Activated naive CD8-positive, alpha-beta T cell (primary cell): ENCODE data around the gene FAM20C.

Source experiments
- H3K27ac Mint-ChIP-seq: one replicate; pipeline ENCODE4 v1.8.0; 2021; ENCODE audit warnings: mixed read lengths
- H3K27me3 Mint-ChIP-seq: one replicate; pipeline ENCODE4 v1.8.0; 2021; ENCODE audit warnings: mixed read lengths
- H3K36me3 Mint-ChIP-seq: one replicate; pipeline ENCODE4 v1.8.0; 2021; ENCODE audit warnings: mixed read lengths
- H3K4me1 Mint-ChIP-seq: one replicate; pipeline ENCODE4 v1.8.0; 2021; ENCODE audit warnings: low read depth, mixed read lengths
- H3K4me3 Mint-ChIP-seq: one replicate; pipeline ENCODE4 v1.8.0; 2021; ENCODE audit warnings: mild to moderate bottlenecking, mixed read lengths
- H3K9me3 Mint-ChIP-seq: one replicate; pipeline ENCODE4 v1.8.0; 2021; ENCODE audit warnings: low read depth, mixed read lengths

The FAM20C gene

GRCh38 chr7:191105-191980 lies 1.0 kb upstream of the FAM20C start:
- Mint-ChIP-seq H3K27me3 (peaks cover 20% of the 10 kb centered on the region), H3K36me3 (no peaks in the 10 kb centered on the region), H3K27ac (no peak overlapping the region), H3K4me1 (peaks cover 4% of the 10 kb centered on the region), H3K4me3 (peak overlapping the region; percentile 91), H3K9me3 (no peaks in the 10 kb centered on the region)

GRCh38 chr7:192701-193480 lies 520 bp downstream of the FAM20C start:
- Mint-ChIP-seq H3K4me3 (no peak overlapping the region), H3K27me3 (peaks cover 20% of the 10 kb centered on the region), H3K36me3 (no peaks in the 10 kb centered on the region), H3K9me3 (no peaks in the 10 kb centered on the region), H3K4me1 (peaks cover 4% of the 10 kb centered on the region), H3K27ac (no peak overlapping the region)

- H3K27ac Mint-ChIP-seq = no peak overlapping the region
- H3K9me3 Mint-ChIP-seq = no peaks in the 10 kb centered on the region
- H3K4me3 Mint-ChIP-seq = peak overlapping the region; percentile 46
- H3K4me1 Mint-ChIP-seq = peaks cover 4% of the 10 kb centered on the region
- H3K36me3 Mint-ChIP-seq = no peaks in the 10 kb centered on the region
- peaks cover 22% of the 10 kb centered on the region for H3K27me3 Mint-ChIP-seq
These were observed 1.3 kb downstream of the FAM20C start for GRCh38 chr7:193481-194251.

GRCh38 chr7:194252-195009 lies 2.1 kb downstream of the FAM20C start:
- Mint-ChIP-seq H3K36me3 (no peaks in the 10 kb centered on the region), H3K27me3 (peaks cover 21% of the 10 kb centered on the region), H3K4me3 (peak overlapping the region; percentile 46), H3K4me1 (peaks cover 4% of the 10 kb centered on the region), H3K27ac (no peak overlapping the region), H3K9me3 (no peaks in the 10 kb centered on the region)

DNA sequence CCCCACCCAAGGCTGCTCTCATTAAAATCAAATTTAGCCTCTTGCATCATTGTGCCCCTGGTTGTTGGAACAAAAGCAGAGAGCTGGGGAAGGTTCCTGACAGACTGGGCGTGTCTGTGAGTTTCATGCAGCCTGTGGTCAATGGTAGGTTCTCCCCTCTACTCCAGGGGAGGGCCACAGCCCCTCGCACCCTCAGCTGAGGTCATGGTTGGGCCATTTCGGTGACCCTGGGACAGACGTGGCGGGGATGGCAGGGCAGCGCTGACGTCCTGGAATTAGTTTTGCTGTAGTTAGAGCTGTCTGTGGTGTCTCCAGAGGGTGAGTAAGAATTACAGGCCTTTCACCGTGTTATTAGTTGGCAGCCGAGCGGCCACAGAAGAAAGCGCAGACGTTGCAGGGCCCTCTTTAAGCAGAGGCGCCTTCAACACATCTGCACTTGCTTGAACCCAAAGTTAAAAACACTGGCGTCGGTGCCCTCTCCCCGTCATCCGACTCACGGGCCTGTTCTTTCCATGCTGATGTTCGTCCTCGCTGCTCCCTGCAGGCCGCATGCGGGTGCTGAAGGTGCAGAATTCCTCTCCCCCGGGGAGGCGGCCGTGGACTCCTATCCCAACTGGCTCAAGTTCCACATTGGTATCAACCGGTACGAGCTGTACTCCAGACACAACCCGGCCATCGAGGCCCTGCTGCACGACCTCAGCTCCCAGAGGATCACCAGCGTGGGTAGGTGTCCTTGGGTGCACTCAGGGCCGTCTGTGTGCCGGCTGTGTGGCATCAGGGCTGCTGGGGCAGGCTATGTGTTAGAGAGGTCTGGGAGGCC lies 2.8 kb downstream of the FAM20C start:
- Mint-ChIP-seq H3K4me1 (peaks cover 4% of the 10 kb centered on the region), H3K36me3 (no peaks in the 10 kb centered on the region), H3K4me3 (peak overlapping the region; percentile 38), H3K9me3 (no peaks in the 10 kb centered on the region), H3K27ac (no peak overlapping the region), H3K27me3 (peaks cover 15% of the 10 kb centered on the region)

DNA sequence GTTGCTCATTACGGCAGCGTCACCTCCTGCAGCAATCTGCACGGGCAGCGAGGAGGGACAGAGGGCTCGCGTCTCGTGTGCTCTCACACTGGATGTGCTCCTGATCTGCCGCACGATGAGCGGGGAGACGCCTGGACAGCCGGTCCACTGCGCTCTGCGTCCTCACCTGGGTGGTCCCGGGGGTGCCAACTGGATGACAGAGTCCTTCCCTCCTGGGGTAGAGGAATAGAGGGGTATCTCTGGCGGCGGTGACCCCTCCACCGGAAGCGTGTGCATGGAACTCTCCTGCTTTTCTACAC lies 3.4 kb downstream of the FAM20C start:
- no peaks in the 10 kb centered on the region for H3K9me3 Mint-ChIP-seq
- no peak overlapping the region for H3K4me3 Mint-ChIP-seq
- H3K4me1 Mint-ChIP-seq = peaks cover 4% of the 10 kb centered on the region
- H3K27ac Mint-ChIP-seq = no peak overlapping the region
- peaks cover 15% of the 10 kb centered on the region for H3K27me3 Mint-ChIP-seq
- H3K36me3 Mint-ChIP-seq = no peaks in the 10 kb centered on the region

GRCh38 chr7:196283-196682 lies 3.9 kb downstream of the FAM20C start:
- Mint-ChIP-seq H3K27ac (no peak overlapping the region), H3K36me3 (no peaks in the 10 kb centered on the region), H3K4me1 (peaks cover 4% of the 10 kb centered on the region), H3K27me3 (peaks cover 15% of the 10 kb centered on the region), H3K9me3 (no peaks in the 10 kb centered on the region), H3K4me3 (no peak overlapping the region)

DNA sequence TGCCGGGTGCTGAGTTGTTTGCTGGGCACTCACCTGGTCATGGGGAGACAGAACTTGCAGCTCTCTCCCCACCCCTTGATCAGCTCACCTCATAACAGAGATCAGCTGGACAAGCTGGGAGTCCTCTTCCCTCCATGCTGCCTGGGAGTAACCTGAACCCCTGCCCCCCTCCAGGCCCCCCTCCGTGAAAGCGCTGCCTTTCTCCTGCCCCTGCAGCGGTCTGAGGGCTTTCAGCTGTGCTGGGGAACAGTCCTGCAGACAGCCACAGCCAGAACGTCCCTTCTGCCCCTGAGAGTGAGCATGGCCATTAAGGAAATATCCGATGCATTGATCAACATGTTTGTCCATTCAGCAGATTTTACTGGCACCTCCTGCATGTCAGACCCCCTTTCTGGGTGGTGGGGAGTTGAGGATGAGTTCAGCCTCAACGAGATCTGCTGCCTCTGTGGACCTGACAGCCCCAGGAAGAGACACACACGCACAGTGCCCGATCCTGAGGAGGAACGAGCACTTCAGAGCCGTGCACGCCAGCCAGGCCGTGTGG lies 4.5 kb downstream of the FAM20C start:
- Mint-ChIP-seq H3K4me1 (peaks cover 1% of the 10 kb centered on the region), H3K9me3 (no peaks in the 10 kb centered on the region), H3K27me3 (peaks cover 13% of the 10 kb centered on the region), H3K4me3 (no peak overlapping the region), H3K27ac (no peak overlapping the region), H3K36me3 (no peaks in the 10 kb centered on the region)

DNA sequence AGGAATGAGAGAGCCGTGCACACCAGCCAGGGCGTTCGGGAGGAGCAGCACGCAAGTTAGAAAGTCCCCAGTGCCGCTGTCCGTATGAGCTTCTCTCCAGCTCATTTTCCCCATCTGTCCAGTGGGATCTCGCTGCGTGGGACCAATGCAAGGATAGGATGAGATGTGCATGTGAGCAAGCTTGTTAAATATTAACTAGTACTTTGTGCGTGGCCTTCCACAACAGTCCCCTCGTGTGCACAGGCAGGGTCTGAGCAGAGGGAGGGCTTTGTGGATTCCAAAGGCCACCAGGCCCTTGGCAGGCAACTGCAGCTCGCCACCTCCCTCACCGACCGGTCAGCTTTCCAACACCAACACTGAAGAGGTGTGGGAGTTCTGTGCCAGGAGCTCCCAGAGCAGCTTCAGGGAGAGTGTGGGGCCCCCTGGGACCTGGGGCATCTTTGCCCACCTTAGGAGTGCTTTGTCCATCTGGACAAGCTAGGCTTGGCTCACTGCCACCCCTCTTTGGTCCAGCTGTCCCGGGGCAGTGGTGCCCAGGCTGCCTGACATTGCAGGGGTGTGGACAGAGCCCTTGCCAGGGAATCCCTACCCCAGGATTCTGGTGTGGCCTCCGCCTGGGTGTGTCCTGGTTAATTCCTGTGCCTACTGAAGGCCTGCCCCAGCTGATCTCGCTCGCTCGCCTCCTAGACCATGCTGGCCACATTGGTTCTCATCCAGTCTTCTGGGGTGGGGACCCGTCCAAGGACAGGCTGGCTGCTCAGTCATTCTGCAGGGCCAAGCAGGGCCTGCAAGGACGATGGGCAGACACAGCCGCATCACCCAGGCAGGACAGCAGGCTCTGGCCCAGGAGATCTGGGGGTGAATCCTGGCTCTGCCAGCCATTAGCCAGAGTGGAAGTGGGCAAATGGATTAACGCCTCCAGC lies 5.3 kb downstream of the FAM20C start:
- Mint-ChIP-seq H3K4me1 (peaks cover 1% of the 10 kb centered on the region), H3K4me3 (no peak overlapping the region), H3K27ac (no peak overlapping the region), H3K27me3 (peaks cover 13% of the 10 kb centered on the region), H3K9me3 (no peaks in the 10 kb centered on the region), H3K36me3 (no peaks in the 10 kb centered on the region)

GRCh38 chr7:199483-200249 lies 7.3 kb downstream of the FAM20C start:
- Mint-ChIP-seq H3K36me3 (no peaks in the 10 kb centered on the region), H3K4me3 (no peak overlapping the region), H3K9me3 (no peaks in the 10 kb centered on the region), H3K27me3 (peaks cover 8% of the 10 kb centered on the region), H3K4me1 (no peaks in the 10 kb centered on the region), H3K27ac (no peak overlapping the region)

DNA sequence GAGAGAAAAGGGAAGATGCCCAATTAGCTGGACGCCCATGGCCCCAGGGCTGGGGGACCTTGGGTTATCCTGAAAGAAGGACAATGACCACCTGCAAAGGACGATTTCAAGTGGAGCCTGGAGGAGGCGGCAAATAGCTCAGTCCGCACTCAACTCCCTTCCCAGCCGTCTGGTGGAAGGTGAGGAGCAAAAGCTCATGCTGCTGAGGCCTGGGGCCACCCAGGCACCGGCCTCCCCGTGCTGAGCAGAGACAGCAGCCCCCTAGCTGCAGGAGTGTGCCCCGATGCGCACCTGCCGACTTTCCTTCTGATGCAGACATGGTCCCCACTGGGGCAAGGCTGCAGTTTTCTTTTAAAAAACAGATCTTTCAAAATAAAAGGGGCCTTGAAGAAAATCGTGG lies 7.9 kb downstream of the FAM20C start:
- Mint-ChIP-seq H3K4me3 (no peak overlapping the region), H3K27ac (no peak overlapping the region), H3K36me3 (no peaks in the 10 kb centered on the region), H3K27me3 (peaks cover 4% of the 10 kb centered on the region), H3K9me3 (no peaks in the 10 kb centered on the region), H3K4me1 (no peaks in the 10 kb centered on the region)

- Mint-ChIP-seq H3K27me3 (peaks cover 4% of the 10 kb centered on the region), H3K27ac (no peak overlapping the region), H3K4me1 (no peaks in the 10 kb centered on the region), H3K9me3 (no peaks in the 10 kb centered on the region), H3K4me3 (no peak overlapping the region), H3K36me3 (no peaks in the 10 kb centered on the region)
These were observed 8.3 kb downstream of the FAM20C start for GRCh38 chr7:200704-201103.
